ENCODE measurements around the gene CACNA2D3. TPM values are rescaled to one million over a fixed set of nuclear protein-coding genes. Genes with fewer than 3 reads are reported as not detected.

The CACNA2D3 gene
- total and polyA plus RNA-seq, 7 donors = 2.7 to 13.5 (median 9.0) TPM

DNA sequence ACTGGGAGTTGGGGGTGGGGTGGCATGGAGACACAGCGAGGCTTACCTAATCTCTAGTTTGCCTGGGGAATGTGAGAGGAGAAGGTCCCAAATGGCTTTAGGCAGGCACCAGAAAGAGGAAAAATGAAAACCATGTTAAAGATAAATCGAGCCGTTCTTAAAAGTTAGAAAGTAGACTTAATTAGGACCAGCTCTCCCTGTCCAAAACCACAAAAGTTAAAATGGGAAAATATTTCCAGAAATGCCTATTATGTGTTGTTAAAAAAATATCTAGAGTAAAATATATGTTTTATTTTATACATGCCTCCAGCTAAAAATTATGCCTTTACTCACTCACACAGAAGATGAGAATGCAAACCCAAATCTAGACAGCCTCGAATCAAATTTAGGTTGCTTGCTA lies 755.4 kb downstream of the CACNA2D3 start:
- Histone ChIP-seq H3K9me3 (no peaks in the 10 kb centered on the region), H3K4me1 (no peaks in the 10 kb centered on the region), H3K27ac (no peak overlapping the region), H3K27me3 (ENCODE audit: insufficient read depth in 3 of 3, low read length in 2 of 3) (no peaks in the 10 kb centered on the region), H3K4me3 (no peak overlapping the region), H3K36me3 (ENCODE audit: insufficient read depth in 1 of 2, low read depth in 1 of 2) (no peaks in the 10 kb centered on the region)
- TF ChIP-seq, protein P1, sequence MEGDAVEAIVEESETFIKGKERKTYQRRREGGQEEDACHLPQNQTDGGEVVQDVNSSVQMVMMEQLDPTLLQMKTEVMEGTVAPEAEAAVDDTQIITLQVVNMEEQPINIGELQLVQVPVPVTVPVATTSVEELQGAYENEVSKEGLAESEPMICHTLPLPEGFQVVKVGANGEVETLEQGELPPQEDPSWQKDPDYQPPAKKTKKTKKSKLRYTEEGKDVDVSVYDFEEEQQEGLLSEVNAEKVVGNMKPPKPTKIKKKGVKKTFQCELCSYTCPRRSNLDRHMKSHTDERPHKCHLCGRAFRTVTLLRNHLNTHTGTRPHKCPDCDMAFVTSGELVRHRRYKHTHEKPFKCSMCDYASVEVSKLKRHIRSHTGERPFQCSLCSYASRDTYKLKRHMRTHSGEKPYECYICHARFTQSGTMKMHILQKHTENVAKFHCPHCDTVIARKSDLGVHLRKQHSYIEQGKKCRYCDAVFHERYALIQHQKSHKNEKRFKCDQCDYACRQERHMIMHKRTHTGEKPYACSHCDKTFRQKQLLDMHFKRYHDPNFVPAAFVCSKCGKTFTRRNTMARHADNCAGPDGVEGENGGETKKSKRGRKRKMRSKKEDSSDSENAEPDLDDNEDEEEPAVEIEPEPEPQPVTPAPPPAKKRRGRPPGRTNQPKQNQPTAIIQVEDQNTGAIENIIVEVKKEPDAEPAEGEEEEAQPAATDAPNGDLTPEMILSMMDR (IDR thresholded peaks at IDR 0.05) = no peak
- no peak for ATAC-seq
- 88 to 93% (median 90%) methylated on average over 4 of the region's 4 CpGs for WGBS, 3 donors
- DNase-seq = no peak
- intact Hi-C loops (cut with DNase I) = loop anchor here in 1 of 2 donors (10.0 kb wide), 1 partner anchor 137 kb away; no protein-coding TSS in a partner anchor

DNA sequence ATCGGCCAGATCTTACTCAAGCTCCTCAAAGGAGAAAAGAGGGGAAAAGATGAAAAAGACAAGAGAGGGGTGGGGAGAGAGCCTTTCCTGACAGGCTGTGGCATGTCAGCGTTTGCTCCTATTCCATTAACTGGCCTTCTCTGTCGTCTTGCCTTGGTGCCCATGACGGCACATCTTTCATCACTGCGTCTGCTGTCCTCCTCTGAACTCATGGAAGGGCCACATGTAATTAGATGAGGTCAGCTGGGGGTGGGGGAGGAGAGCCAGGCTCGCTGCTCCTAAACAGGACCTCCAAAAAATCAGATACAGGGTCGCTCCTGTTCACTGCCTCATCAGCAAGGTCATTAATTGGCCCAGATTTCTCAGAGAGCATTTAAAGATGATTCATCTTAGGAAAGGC lies 755.8 kb downstream of the CACNA2D3 start:
- Histone ChIP-seq H3K27me3 (ENCODE audit: insufficient read depth in 3 of 3, low read length in 2 of 3) (no peaks in the 10 kb centered on the region), H3K4me3 (no peak overlapping the region), H3K27ac (no peak overlapping the region), H3K4me1 (no peaks in the 10 kb centered on the region), H3K36me3 (ENCODE audit: insufficient read depth in 1 of 2, low read depth in 1 of 2) (no peaks in the 10 kb centered on the region), H3K9me3 (no peaks in the 10 kb centered on the region)
- DNase-seq = peak in 1 of 2 donors; percentile 16
- 47 to 66% (median 51%) methylated on average over 7 of the region's 7 CpGs for WGBS, 3 donors
- TF ChIP-seq, protein P1 (IDR thresholded peaks at IDR 0.05) = no peak
- ATAC-seq = peak in 1 of 4 donors; percentile 33
- intact Hi-C loops (cut with DNase I) = loop anchor here in 1 of 2 donors (10.0 kb wide), 1 partner anchor 137 kb away; no protein-coding TSS in a partner anchor

DNA sequence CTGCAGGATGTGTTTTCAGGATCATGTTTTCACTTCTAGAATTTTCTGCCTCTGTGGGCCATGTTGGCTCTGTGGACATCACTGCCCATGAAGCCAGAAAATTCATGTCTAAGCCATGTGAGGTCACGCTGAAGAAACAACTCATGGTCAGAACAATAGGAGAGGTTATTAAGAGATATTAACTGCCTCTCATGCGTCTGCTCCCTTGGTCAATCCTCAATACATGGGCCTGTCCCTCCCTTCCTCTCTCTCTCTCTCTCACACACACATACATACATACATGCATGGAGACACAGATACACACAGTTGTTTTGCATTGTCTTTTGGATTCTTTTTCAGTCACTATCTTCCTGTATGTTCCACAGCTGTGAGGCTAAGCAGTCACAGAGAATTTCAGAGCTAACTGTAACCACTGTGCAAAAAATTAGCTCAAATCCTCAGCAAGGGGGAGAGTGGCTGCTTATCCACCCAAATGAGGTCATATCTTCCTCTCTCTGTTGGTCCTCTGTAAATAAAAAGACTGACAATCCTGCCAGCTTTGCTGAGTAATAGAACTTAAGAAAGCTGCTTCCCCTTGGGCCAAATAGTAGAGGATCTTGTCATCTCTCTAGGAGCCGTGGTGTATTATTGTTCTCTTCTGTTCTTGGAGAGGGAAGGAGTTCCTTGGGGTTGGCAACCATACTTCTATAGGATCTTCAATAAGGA lies 759.9 kb downstream of the CACNA2D3 start:
- Histone ChIP-seq H3K4me3 (no peak overlapping the region), H3K27ac (no peak overlapping the region), H3K27me3 (ENCODE audit: insufficient read depth in 3 of 3, low read length in 2 of 3) (no peaks in the 10 kb centered on the region), H3K9me3 (no peaks in the 10 kb centered on the region), H3K4me1 (no peaks in the 10 kb centered on the region), H3K36me3 (ENCODE audit: insufficient read depth in 1 of 2, low read depth in 1 of 2) (no peaks in the 10 kb centered on the region)
- TF ChIP-seq, protein P1 (IDR thresholded peaks at IDR 0.05) = no peak
- intact Hi-C loops (cut with DNase I) = no loop called here
- WGBS, 3 donors = 39 to 71% (median 40%) methylated on average over 3 of the region's 3 CpGs
- ATAC-seq (peak in 3 of 4 donors; percentile 48 to 68 (median 57)), DNase-seq (no peak)

- Histone ChIP-seq H3K4me3 (no peak overlapping the region), H3K27me3 (ENCODE audit: insufficient read depth in 3 of 3, low read length in 2 of 3) (no peaks in the 10 kb centered on the region), H3K4me1 (peaks cover 22% of the 10 kb centered on the region), H3K9me3 (no peaks in the 10 kb centered on the region), H3K27ac (no peak overlapping the region), H3K36me3 (ENCODE audit: insufficient read depth in 1 of 2, low read depth in 1 of 2) (no peaks in the 10 kb centered on the region)
- TF ChIP-seq, protein P1 (IDR thresholded peaks at IDR 0.05) = no peak
- 73 to 95% (median 84%) methylated on average over 9 of the region's 9 CpGs for WGBS, 3 donors
- ATAC-seq = no peak
- no peak for DNase-seq
- intact Hi-C loops (cut with DNase I) = no loop called here
These were observed 765.8 kb downstream of the CACNA2D3 start for GRCh38 chr3:54888162-54888561.

Measured in psoas muscle (tissue), 8 donors.